H1 (cell line): Measurements from ENCODE around the gene FBLN2. TPM values are rescaled to one million over a fixed set of nuclear protein-coding genes. Genes with fewer than 3 reads are reported as not detected.

Experiments used
- CTCF ChIA-PET: fragments of 300-600 bp; sonication (Branson Sonifier 250); formaldehyde crosslinking; loops from one replicate; lab custom pipeline; 2021; ENCODE audit not compliant: partially characterized antibody; lab: Charles Lee
- POLR2A ChIA-PET: fragments of 300-600 bp; sonication (Branson Sonifier 250); formaldehyde crosslinking; loops from one replicate; lab custom pipeline; 2021; ENCODE audit warnings: inconsistent platforms; ENCODE audit not compliant: partially characterized antibody; lab: Charles Lee
- DNase-seq, 2 experiments: peaks; one replicate each; pipeline versions ENCODE4 v3.0.0 to v3.0.0-alpha.2; 2010 to 2022; ENCODE audit warnings: low spot score in 2 of 2, low read depth in 1 of 2, mixed read lengths in 1 of 2
- FAIRE-seq: peaks from 2 replicates; lab custom pipeline; 2011; peaks lifted over from hg19 to GRCh38; lab: Jason Lieb, UNC
- H2AFZ ChIP-seq: 2 replicates; pipeline ENCODE4 v1.8.1; 2012; ENCODE audit warnings: low read length, inconsistent platforms
- H2AK5ac ChIP-seq: 2 replicates; pipeline ENCODE4 v1.6.1; 2013; ENCODE audit warnings: low read depth, low read length
- H2BK120ac ChIP-seq: replicated peaks from 2 replicates; pipeline ENCODE3; 2013; ENCODE audit warnings: low read depth, low read length, inconsistent platforms
- H2BK12ac ChIP-seq: 2 replicates; pipeline ENCODE4 v1.6.1; 2013; ENCODE audit warnings: low read depth, low read length
- H2BK15ac ChIP-seq: 2 replicates; pipeline ENCODE4 v1.6.1; 2013; ENCODE audit warnings: low read length
- H2BK20ac ChIP-seq: 2 replicates; pipeline ENCODE4 v1.6.1; 2013; ENCODE audit warnings: low read length
- H2BK5ac ChIP-seq: 2 replicates; pipeline ENCODE4 v1.6.1; 2013; ENCODE audit warnings: low read depth, low read length
- H3K14ac ChIP-seq: 2 replicates; pipeline ENCODE4 v1.6.1; 2013; ENCODE audit warnings: inconsistent platforms; ENCODE audit not compliant: insufficient read length
- H3K18ac ChIP-seq: 2 replicates; pipeline ENCODE4 v1.6.1; 2013; ENCODE audit warnings: low read length; ENCODE audit errors: extremely low read depth
- H3K23ac ChIP-seq: 2 replicates; pipeline ENCODE4 v1.6.1; 2013; ENCODE audit warnings: inconsistent platforms; ENCODE audit not compliant: insufficient read length
- H3K23me2 ChIP-seq: 2 replicates; pipeline ENCODE4 v1.6.1; 2013; ENCODE audit warnings: low read depth, low read length
- H3K27ac ChIP-seq: 2 replicates; pipeline ENCODE4 v1.6.1; 2011; ENCODE audit warnings: low read depth, low read length, inconsistent platforms
- H3K27me3 ChIP-seq, 4 experiments: replicated peaks in 1 of 4; 1 replicate in 1 of 4; 2 replicates in 3 of 4; pipeline versions ENCODE4 v1.6.1 to v1.8.1; 2011 to 2013; ENCODE audit warnings: low read length in 3 of 4, mild to moderate bottlenecking in 3 of 4, inconsistent platforms in 2 of 4, mixed read lengths in 2 of 4, moderate library complexity in 1 of 4; ENCODE audit not compliant: control insufficient read depth in 3 of 4, insufficient read depth in 3 of 4; ENCODE audit errors: extremely low read depth in 1 of 4
- H3K36me3 ChIP-seq, 4 experiments: 2 replicates each; pipeline versions ENCODE4 v1.6.1 to v1.8.1; 2011 to 2013; ENCODE audit warnings: mild to moderate bottlenecking in 4 of 4, low read length in 3 of 4, moderate library complexity in 2 of 4, control low read depth in 1 of 4, inconsistent platforms in 1 of 4; ENCODE audit not compliant: insufficient read depth in 4 of 4, control insufficient read depth in 2 of 4
- H3K4ac ChIP-seq: replicated peaks from 2 replicates; pipeline ENCODE3; 2013; ENCODE audit warnings: low read length, low read depth, mixed read lengths, inconsistent platforms; ENCODE audit not compliant: insufficient read length
- H3K4me1 ChIP-seq, 4 experiments: replicated peaks in 1 of 4; 1 replicate in 1 of 4; 2 replicates in 3 of 4; pipeline versions ENCODE4 v1.6.1 to v1.8.1; 2011 to 2013; ENCODE audit warnings: low read length in 3 of 4, inconsistent platforms in 2 of 4, mixed read lengths in 1 of 4; ENCODE audit not compliant: insufficient read depth in 4 of 4, control insufficient read depth in 3 of 4
- H3K4me2 ChIP-seq, 2 experiments: 2 replicates each; pipeline versions ENCODE4 v1.6.1 to v1.8.1; 2011 to 2013; ENCODE audit warnings: low read depth in 2 of 2, low read length in 2 of 2, control low read depth in 1 of 2, inconsistent platforms in 1 of 2, mild to moderate bottlenecking in 1 of 2; ENCODE audit not compliant: insufficient read depth in 1 of 2
- H3K4me3 ChIP-seq, 4 experiments: fragments of 200-600, 300-600 bp in 1 of 4; sonication (generic), shearing (Covaris generic), sonication (Bioruptor Twin) in 1 of 4; 2 replicates each; pipeline versions ENCODE4 v1.5.1 to v1.8.1; 2011 to 2016; ENCODE audit warnings: low read length in 4 of 4, low read depth in 3 of 4, control low read depth in 2 of 4, inconsistent platforms in 2 of 4, mild to moderate bottlenecking in 2 of 4, mixed read lengths in 1 of 4, moderate library complexity in 1 of 4; ENCODE audit not compliant: insufficient read depth in 2 of 4; ENCODE audit errors: extremely low read depth in 1 of 4
- H3K56ac ChIP-seq: replicated peaks from 2 replicates; pipeline ENCODE3; 2013; ENCODE audit warnings: low read depth, mild to moderate bottlenecking, mixed read lengths, low read length, inconsistent platforms; ENCODE audit not compliant: insufficient read length
- H3K79me1 ChIP-seq: 2 replicates; pipeline ENCODE4 v1.6.1; 2013; ENCODE audit warnings: low read depth, low read length, control low read depth
- H3K79me2 ChIP-seq, 2 experiments: 2 replicates each; pipeline versions ENCODE4 v1.6.1 to v1.8.1; 2012 to 2013; ENCODE audit warnings: low read length in 2 of 2, mild to moderate bottlenecking in 2 of 2, inconsistent platforms in 1 of 2; ENCODE audit not compliant: insufficient read depth in 2 of 2, control insufficient read depth in 1 of 2
- H3K9ac ChIP-seq, 4 experiments: replicated peaks in 1 of 4; 1 replicate in 1 of 4; 2 replicates in 3 of 4; pipeline versions ENCODE4 v1.6.1 to v1.8.1; 2011 to 2013; ENCODE audit warnings: low read depth in 3 of 4, low read length in 3 of 4, control low read depth in 2 of 4, mild to moderate bottlenecking in 2 of 4, moderate library complexity in 2 of 4, inconsistent platforms in 1 of 4; ENCODE audit errors: extremely low read depth in 1 of 4
- H3K9me3 ChIP-seq, 2 experiments: 2 replicates each; pipeline versions ENCODE4 v1.6.1 to v1.8.1; 2012 to 2013; ENCODE audit warnings: mild to moderate bottlenecking in 2 of 2, moderate library complexity in 2 of 2, control low read depth in 1 of 2, inconsistent platforms in 1 of 2, low read depth in 1 of 2, low read length in 1 of 2, mixed read lengths in 1 of 2; ENCODE audit not compliant: insufficient read depth in 2 of 2
- H4K20me1 ChIP-seq, 2 experiments: replicated peaks in 1 of 2; 2 replicates each; pipeline versions ENCODE3 to v1.8.1; 2011 to 2013; ENCODE audit warnings: inconsistent platforms in 2 of 2, low read length in 2 of 2, mild to moderate bottlenecking in 1 of 2; ENCODE audit not compliant: insufficient read depth in 2 of 2, control insufficient read depth in 1 of 2
- H4K5ac ChIP-seq: 2 replicates; pipeline ENCODE4 v1.6.1; 2013; ENCODE audit warnings: low read length, low read depth, mixed read lengths, inconsistent platforms; ENCODE audit not compliant: insufficient read length
- H4K8ac ChIP-seq: 2 replicates; pipeline ENCODE4 v1.8.0; 2013; ENCODE audit warnings: mild to moderate bottlenecking, moderate library complexity, low read length, inconsistent platforms; ENCODE audit not compliant: insufficient read depth; ENCODE audit errors: extremely low read depth
- H4K91ac ChIP-seq: replicated peaks from 2 replicates; pipeline ENCODE3; 2013; ENCODE audit warnings: low read length, mixed read lengths, inconsistent platforms; ENCODE audit not compliant: insufficient read length
- BCL11A ChIP-seq, 2 experiments: IDR thresholded peaks; one replicate each; pipeline ENCODE4 v1.6.1; 2011; ENCODE audit warnings: low read depth in 2 of 2, low read length in 2 of 2, mild to moderate bottlenecking in 2 of 2
- EZH2 ChIP-seq: fragments of 200-600 bp; sonication (generic); IDR thresholded peaks from 2 replicates; pipeline ENCODE4 v1.7.1; 2012; ENCODE audit warnings: low read depth, mild to moderate bottlenecking, moderate library complexity, low read length, inconsistent platforms; ENCODE audit not compliant: severe bottlenecking
- JUND ChIP-seq: IDR thresholded peaks from 2 replicates; pipeline ENCODE4 v1.6.1; 2011; ENCODE audit warnings: mild to moderate bottlenecking, improper control_type of control experiment, low read length
- NRF1 ChIP-seq: IDR thresholded peaks from 2 replicates; pipeline ENCODE4 v1.6.1; 2011; ENCODE audit warnings: mild to moderate bottlenecking, low read depth, low read length, improper control_type of control experiment
- SP1 ChIP-seq: IDR thresholded peaks from 2 replicates; pipeline ENCODE4 v1.6.1; 2011; ENCODE audit warnings: low read depth, low read length
- WGBS, 2 experiments: shearing (Covaris generic) in 1 of 2; methylation state at CpG; one replicate each; pipeline versions ENCODE4 v1.1.6 to v1.1.7; 2013 to 2015; ENCODE audit warnings: low lambda C conversion rate in 2 of 2, mixed read lengths in 2 of 2, inconsistent platforms in 1 of 2, low coverage in 1 of 2, missing lambda C conversion rate in 1 of 2; ENCODE audit not compliant: insufficient replicate concordance in 2 of 2, insufficient coverage in 1 of 2, insufficient read length in 1 of 2; ENCODE audit errors: extremely low coverage in 1 of 2, missing lambda C conversion rate in 1 of 2; 5-methylcytosine and 5-hydroxymethylcytosine counted together
- polyA plus RNA-seq, 7 experiments: library from polyadenylated mRNA; depleted of rRNA in 3 of 7; stranded (reverse) in 5 of 7; unstranded in 2 of 7; fragments of >200 nt in 5 of 7; fragments of 200-250 nt in 2 of 7; gene quantifications; 1 replicate in 5 of 7; 2 replicates in 1 of 7; 4 replicates in 1 of 7; pipeline versions ENCODE4 v1.2.1 to v1.2.3, GENCODE V29; 2011 to 2013; ENCODE audit warnings: missing spikeins in 2 of 7, mixed read lengths in 2 of 7
- total RNA-seq: library from RNA; stranded (reverse); fragmentation: NEBNext Ultra II Directional; extraction: Animal tissue kit (Norgen Biotek cat#: 25700); gene quantifications from 2 replicates; pipeline ENCODE4 v1.2.1, GENCODE V29; 2021

FBLN2 gene
- total and polyA plus RNA-seq, 2 of the 8 experiments (the other 6 are each of a cell fraction or from before 2014, with no cell fraction given) = 17.4 to 24.2 TPM

DNA sequence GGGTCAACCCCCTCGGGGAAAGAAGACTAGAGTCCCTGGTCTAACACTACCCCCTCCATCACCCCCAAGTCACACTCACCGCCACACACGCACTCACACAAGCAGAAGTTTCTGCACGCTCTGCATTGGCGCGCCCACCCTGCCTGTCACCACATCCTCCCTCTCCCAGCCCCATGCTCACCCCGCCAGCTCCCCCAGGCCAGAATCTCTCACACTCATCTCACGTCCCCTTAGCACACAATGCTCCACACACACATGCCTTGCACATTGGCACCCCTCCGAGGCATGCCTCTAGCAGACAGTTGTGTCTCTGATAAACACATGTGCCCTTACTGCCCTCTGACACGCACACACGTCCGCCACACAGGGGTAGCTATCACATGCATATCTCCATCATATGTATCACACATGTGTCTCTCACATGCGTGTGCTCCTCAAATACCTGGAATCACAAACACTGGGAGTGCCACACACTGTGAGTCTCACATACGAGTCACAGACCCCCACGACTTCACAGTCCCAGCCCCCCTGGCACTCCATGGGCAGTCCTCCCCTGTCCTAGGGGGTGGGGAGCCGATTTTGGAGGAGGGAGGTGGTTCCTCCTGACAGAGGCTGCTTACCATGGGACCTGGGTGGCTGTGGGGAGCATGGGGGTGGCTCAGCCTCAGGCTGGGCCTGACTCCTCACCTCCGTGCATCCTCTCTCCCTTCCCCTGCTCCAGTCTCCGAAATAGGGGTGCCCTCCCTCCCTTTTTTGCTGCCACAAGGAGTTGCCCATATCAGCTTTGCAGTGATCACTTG lies 898 bp downstream of the FBLN2 start:
- no peak overlapping the region for H3K27ac ChIP-seq
- peaks cover 0 to 2% of the 10 kb centered on the region in 2 experiments for H4K20me1 ChIP-seq
- no peak overlapping the region for H4K91ac ChIP-seq
- H3K56ac ChIP-seq = no peak overlapping the region
- no peak overlapping the region for H2BK20ac ChIP-seq
- H3K4me1 ChIP-seq = peaks cover 0 to 28% (median 11%) of the 10 kb centered on the region in 4 experiments; a peak in 6 of 7 replicates
- 0 out of 2 replicates have a peak overlapping the region, but pooled peaks have one; percentile 1 for H2BK5ac ChIP-seq
- H2BK15ac ChIP-seq = peak overlapping the region; percentile 82; the same call in 1 of the 2 replicates
- H3K36me3 ChIP-seq = no peaks in the 10 kb centered on the region
- no peak overlapping the region for H3K4ac ChIP-seq
- peak overlapping the region; percentile 82; the same call in 1 of the 2 replicates for H2AK5ac ChIP-seq
- ChIA-PET POLR2A (no interaction called here), CTCF (interaction anchor here (0.7 to 51.2 kb wide), 8 partner anchors 16 to 100 kb away, joined by 3 to 856 read pairs (median 5); no protein-coding TSS in a partner anchor)
- H4K8ac ChIP-seq = no peak overlapping the region; the same call in 1 of the 2 replicates
- no peak overlapping the region; the same call in 1 of the 2 replicates for H3K18ac ChIP-seq
- peaks cover 2% of the 10 kb centered on the region; the same call in 1 of the 2 replicates for H3K23me2 ChIP-seq
- H2BK120ac ChIP-seq = no peak overlapping the region
- H3K4me3 ChIP-seq = peak overlapping the region in 2 of 4 experiments; percentile 42 to 55; a peak in 4 of 8 replicates
- peaks cover 0 to 22% (median 18%) of the 10 kb centered on the region in 4 experiments; a peak in 6 of 7 replicates for H3K27me3 ChIP-seq
- 79% methylated on average over 17 of the region's 18 CpGs; no CpG with 5 or more reads in 1 of the 2 experiments for WGBS, 2 experiments
- TF ChIP-seq NRF1 (no peak), SP1 (no peak), JUND (no peak), BCL11A (IDR thresholded peaks at IDR 0.05; ENCODE audit: low read depth in 2 of 2, low read length in 2 of 2) (no peak), EZH2 (no peak)
- no peak for FAIRE-seq
- H3K14ac ChIP-seq = no peak overlapping the region
- H3K79me1 ChIP-seq = 0 out of 2 replicates have a peak, but pooled peaks cover 4% of the 10 kb centered on the region
- peak overlapping the region; percentile 85; the same call in 1 of the 2 replicates for H2BK12ac ChIP-seq
- H3K79me2 ChIP-seq = no peaks in the 10 kb centered on the region
- H3K4me2 ChIP-seq = peak overlapping the region; percentile 18 to 61; a peak in 3 of 4 replicates
- no peaks in the 10 kb centered on the region for H3K9me3 ChIP-seq
- H3K9ac ChIP-seq = no peak overlapping the region
- no peak for DNase-seq
- no peak overlapping the region for H4K5ac ChIP-seq
- no peak overlapping the region for H2AFZ ChIP-seq
- H3K23ac ChIP-seq = no peak overlapping the region
